Measurements from ENCODE around the gene RELT.

- TF ChIP-seq MYNN (IDR thresholded peaks at IDR 0.05): no peak
- TF ChIP-seq MYNN (CRISPR knock-in tag; IDR thresholded peaks at IDR 0.05): no peak
- TF ChIP-seq ELK1 (CRISPR knock-in tag; IDR thresholded peaks at IDR 0.05): no peak
- no peak for TF ChIP-seq RAD51 (IDR thresholded peaks at IDR 0.05; ENCODE audit: borderline replicate concordance, low read depth)
- no peak for TF ChIP-seq JUNB (CRISPR knock-in tag; conservative IDR thresholded peaks at IDR 0.05)
- no peak for TF ChIP-seq CREB1 (IDR thresholded peaks at IDR 0.05)
- TF ChIP-seq CREB1 (CRISPR knock-in tag; IDR thresholded peaks at IDR 0.05): no peak
- TF ChIP-seq ZFP1 (CRISPR knock-in tag; IDR thresholded peaks at IDR 0.05): no peak
- TF ChIP-seq ZNF695 (CRISPR knock-in tag; IDR thresholded peaks at IDR 0.05): no peak
Measured at GRCh38 chr11:73414977-73415651, 38.9 kb downstream of the RELT start.

All from K562 (cell line).